Endothelial cell of umbilical vein (primary cell): Measurements from ENCODE around the gene B4GALT7. TPM values are rescaled to one million over a fixed set of nuclear protein-coding genes. Genes with fewer than 3 reads are reported as not detected.
"Not testable (repeated sequence)": the region's sequence is repeated elsewhere in the genome, so short reads cannot be mapped to it uniquely, and the experiment has no call there.

ENCODE experiments used
- BruUV-seq: library from RNA; stranded (reverse); fragments of 400-500 nt; replicated peaks from 2 replicates; lab custom pipeline; 2021; lab: Mats Ljungman, UMichigan
- CTCF ChIA-PET: fragments of 300-600, 350-600 bp; sonication (Branson Sonifier 250); formaldehyde crosslinking; loops from one replicate; lab custom pipeline; 2021; ENCODE audit warnings: antibody characterized with exemption, inconsistent platforms; lab: Charles Lee
- POLR2A ChIA-PET: fragments of 300-600, 350-600 bp; sonication (Branson Sonifier 250); formaldehyde crosslinking; loops from one replicate; lab custom pipeline; 2021; ENCODE audit warnings: antibody characterized with exemption, inconsistent platforms; lab: Charles Lee
- DNase-seq: peaks from one replicate; pipeline ENCODE4 v3.0.0-alpha.2; 2011; ENCODE audit warnings: low read depth, low spot score
- FAIRE-seq: peaks from 2 replicates; lab custom pipeline; 2011; peaks lifted over from hg19 to GRCh38; lab: Jason Lieb, UNC
- H2AFZ ChIP-seq: 2 replicates; pipeline ENCODE4 v1.6.0; 2012; ENCODE audit warnings: low read depth, low read length, control low read depth, inconsistent platforms
- H3K27ac ChIP-seq: 2 replicates; pipeline ENCODE4 v1.5.1; 2011; ENCODE audit warnings: low read depth, mild to moderate bottlenecking, control low read depth, low read length, moderate library complexity; ENCODE audit not compliant: insufficient read depth
- H3K27me3 ChIP-seq, 2 experiments: 2 replicates each; pipeline versions ENCODE4 v1.6.0 to v1.6.1; 2011; ENCODE audit warnings: low read length in 2 of 2, mixed read lengths in 1 of 2; ENCODE audit not compliant: control insufficient read depth in 2 of 2, insufficient read depth in 2 of 2
- H3K36me3 ChIP-seq, 2 experiments: 2 replicates in 1 of 2; 3 replicates in 1 of 2; pipeline ENCODE4 v1.5.1; 2011; ENCODE audit warnings: low read length in 2 of 2, mild to moderate bottlenecking in 1 of 2, moderate library complexity in 1 of 2; ENCODE audit not compliant: control insufficient read depth in 2 of 2, insufficient read depth in 2 of 2; ENCODE audit errors: extremely low read depth in 1 of 2
- H3K4me1 ChIP-seq: 3 replicates; pipeline ENCODE4 v1.5.1; 2011; ENCODE audit warnings: mild to moderate bottlenecking, low read length; ENCODE audit not compliant: control insufficient read depth, insufficient read depth; ENCODE audit errors: extremely low read depth
- H3K4me2 ChIP-seq: 2 replicates; pipeline ENCODE4 v1.6.1; 2011; ENCODE audit warnings: low read length, control low read depth, mixed read lengths; ENCODE audit not compliant: insufficient read depth
- H3K4me3 ChIP-seq, 3 experiments: fragments of 200-600 bp in 1 of 3; sonication (generic), shearing (Covaris generic) in 1 of 3; replicated peaks in 1 of 3; 2 replicates each; pipeline ENCODE4 v1.5.1; 2011 to 2016; ENCODE audit warnings: control low read depth in 3 of 3, low read length in 3 of 3, mild to moderate bottlenecking in 2 of 3, inconsistent platforms in 1 of 3, low read depth in 1 of 3, moderate library complexity in 1 of 3; ENCODE audit not compliant: insufficient read depth in 1 of 3
- H3K79me2 ChIP-seq: 2 replicates; pipeline ENCODE4 v1.6.0; 2012; ENCODE audit warnings: low read length, inconsistent platforms; ENCODE audit not compliant: control insufficient read depth, insufficient read depth
- H3K9ac ChIP-seq: replicated peaks from 2 replicates; pipeline ENCODE3; 2011; ENCODE audit warnings: low read length, control low read depth; ENCODE audit not compliant: insufficient read depth; ENCODE audit errors: extremely low read depth
- H3K9me1 ChIP-seq: replicated peaks from 3 replicates; pipeline ENCODE4 v1.6.0; 2011; ENCODE audit warnings: mild to moderate bottlenecking, low read length; ENCODE audit not compliant: control insufficient read depth, insufficient read depth; ENCODE audit errors: extremely low read depth
- H3K9me3 ChIP-seq: replicated peaks from 2 replicates; pipeline ENCODE4 v1.5.1; 2012; ENCODE audit warnings: low read length, inconsistent platforms; ENCODE audit not compliant: control insufficient read depth, insufficient read depth
- H4K20me1 ChIP-seq: replicated peaks from 2 replicates; pipeline ENCODE3; 2011; ENCODE audit warnings: mild to moderate bottlenecking, low read length; ENCODE audit not compliant: control insufficient read depth, insufficient read depth; ENCODE audit errors: extremely low read depth
- GATA2 ChIP-seq: IDR thresholded peaks from 2 replicates; pipeline ENCODE4 v1.7.0; 2011; ENCODE audit warnings: low read depth, mild to moderate bottlenecking, moderate library complexity, mixed read lengths, low read length; ENCODE audit not compliant: insufficient read length, insufficient read depth
- POLR2AphosphoS5 ChIP-seq: IDR thresholded peaks from 2 replicates; pipeline ENCODE4 v1.6.1; 2012; ENCODE audit warnings: low read depth, mild to moderate bottlenecking, control low read depth, low read length, moderate library complexity; ENCODE audit not compliant: insufficient read depth
- dilution Hi-C: fragments of 300-500 bp; cut with MboI; formaldehyde crosslinking; loops from one replicate; pipeline ENCODE4 v1.15.0; 2019; ENCODE audit warnings: low sequenced_read_pairs; ENCODE audit not compliant: extremely low pct_ligation_motif_present
- intact Hi-C: fragments of 100-400 bp; cut with micrococcal nuclease; formaldehyde crosslinking; loops from one replicate; pipeline ENCODE4 v1.10.0; 2022
- polyA plus RNA-seq, 4 experiments: library from polyadenylated mRNA; depleted of rRNA in 3 of 4; stranded (reverse) in 3 of 4; unstranded in 1 of 4; fragments of >200 nt; gene quantifications; 2 replicates each; pipeline versions ENCODE4 v1.2.1 to v1.2.3, GENCODE V29; 2011 to 2012; ENCODE audit warnings: missing spikeins in 1 of 4
- total RNA-seq: library from RNA; stranded (reverse); gene quantifications from 2 replicates; pipeline ENCODE4 v1.2.3, GENCODE V29; 2021

B4GALT7 gene
- total and polyA plus RNA-seq, 2 donors (not counting 3 experiments of a cell fraction or from before 2014, with no cell fraction given) = 35.1 to 78.9 TPM

DNA sequence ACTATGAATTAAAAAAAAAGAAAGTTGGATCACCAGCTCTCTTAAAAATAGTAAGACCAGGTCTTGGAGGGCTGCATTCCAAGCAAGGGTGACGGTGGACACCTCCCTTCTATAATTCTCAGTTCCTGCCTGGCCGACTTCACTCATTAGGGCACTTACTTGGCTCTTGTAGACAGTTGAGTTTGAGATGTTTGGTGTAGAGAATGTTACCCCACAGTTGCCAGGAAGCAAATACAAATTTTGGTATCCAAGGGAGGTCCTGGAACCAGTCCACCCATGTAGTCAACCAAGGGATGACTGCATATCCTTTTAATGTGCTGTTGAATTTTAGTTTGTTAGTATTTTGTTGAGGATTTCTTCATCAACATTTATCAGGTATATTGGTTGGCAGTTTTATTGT is 20.6 kb downstream of the B4GALT7 start:
- Histone ChIP-seq H3K9me1 (no peaks in the 10 kb centered on the region), H3K27me3 (no peaks in the 10 kb centered on the region), H3K79me2 (no peaks in the 10 kb centered on the region), H2AFZ (no peak overlapping the region), H3K27ac (no peak overlapping the region), H3K4me2 (no peak overlapping the region), H4K20me1 (no peaks in the 10 kb centered on the region), H3K4me3 (no peak overlapping the region), H3K9me3 (no peaks in the 10 kb centered on the region), H3K36me3 (peaks cover 0 to 3% of the 10 kb centered on the region in 2 experiments), H3K9ac (no peak overlapping the region), H3K4me1 (no peaks in the 10 kb centered on the region)
- no peak for TF ChIP-seq POLR2AphosphoS5
- TF ChIP-seq GATA2 = no peak
- ChIA-PET CTCF (no interaction called here), POLR2A (no interaction called here)
- intact Hi-C loops = no loop called here
- BruUV-seq = no TSS peak
- DNase-seq (no peak), FAIRE-seq (no peak)
- dilution Hi-C loops = no loop called here

DNA sequence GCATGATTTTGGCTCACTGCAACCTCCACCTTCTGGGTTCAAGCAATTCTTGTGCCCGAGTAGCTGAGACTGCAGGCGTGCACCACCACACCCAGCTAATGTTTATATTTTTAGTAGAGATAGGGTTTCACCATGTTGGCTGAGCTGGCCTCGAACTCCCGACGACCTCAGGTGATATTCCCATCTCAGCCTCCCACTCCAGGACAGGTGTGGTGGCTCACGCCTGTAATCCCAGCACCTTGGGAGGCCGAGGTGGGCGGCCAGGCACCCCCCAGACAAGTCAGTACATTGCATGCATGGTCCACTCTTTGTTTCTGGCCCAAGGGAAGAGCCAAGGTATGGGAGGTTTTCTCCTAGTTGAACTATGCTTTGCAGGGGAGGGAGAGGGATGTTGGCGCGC is 24.2 kb downstream of the B4GALT7 start:
- H3K36me3 ChIP-seq, H3K79me2 ChIP-seq, POLR2A ChIA-PET, BruUV-seq, H3K27me3 ChIP-seq, H3K4me2 ChIP-seq, dilution Hi-C loops, H3K4me1 ChIP-seq, CTCF ChIA-PET, intact Hi-C loops, H4K20me1 ChIP-seq, H3K9ac ChIP-seq, FAIRE-seq, H3K4me3 ChIP-seq, H3K9me1 ChIP-seq, H3K9me3 ChIP-seq, H3K27ac ChIP-seq, H2AFZ ChIP-seq, DNase-seq: not testable (repeated sequence)

DNA sequence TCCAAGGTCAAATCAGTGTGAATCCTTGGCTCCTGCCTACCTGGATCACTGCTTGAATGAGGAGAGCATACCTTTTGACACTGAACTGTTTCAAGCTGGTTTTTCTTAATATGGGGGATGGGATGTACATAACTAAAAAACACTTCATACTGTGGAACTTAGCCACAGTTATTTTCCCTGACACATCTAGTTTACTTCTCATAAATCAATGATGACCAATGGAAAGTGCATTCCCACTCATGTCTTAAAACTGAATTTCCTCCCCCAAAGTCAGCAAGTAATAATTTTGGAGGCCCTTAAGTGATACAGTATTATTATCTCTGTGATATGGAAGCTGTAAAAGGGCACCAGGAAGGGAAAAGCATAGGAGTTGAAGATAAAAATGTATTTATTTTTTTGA is 30.3 kb downstream of the B4GALT7 start:
- H3K79me2 ChIP-seq, H4K20me1 ChIP-seq, POLR2A ChIA-PET, H3K36me3 ChIP-seq, CTCF ChIA-PET, H3K27me3 ChIP-seq, H3K9ac ChIP-seq, H3K4me1 ChIP-seq, DNase-seq, H2AFZ ChIP-seq, dilution Hi-C loops, H3K9me1 ChIP-seq, H3K4me3 ChIP-seq, H3K4me2 ChIP-seq, FAIRE-seq, intact Hi-C loops, H3K9me3 ChIP-seq, BruUV-seq, H3K27ac ChIP-seq: not testable (repeated sequence)

DNA sequence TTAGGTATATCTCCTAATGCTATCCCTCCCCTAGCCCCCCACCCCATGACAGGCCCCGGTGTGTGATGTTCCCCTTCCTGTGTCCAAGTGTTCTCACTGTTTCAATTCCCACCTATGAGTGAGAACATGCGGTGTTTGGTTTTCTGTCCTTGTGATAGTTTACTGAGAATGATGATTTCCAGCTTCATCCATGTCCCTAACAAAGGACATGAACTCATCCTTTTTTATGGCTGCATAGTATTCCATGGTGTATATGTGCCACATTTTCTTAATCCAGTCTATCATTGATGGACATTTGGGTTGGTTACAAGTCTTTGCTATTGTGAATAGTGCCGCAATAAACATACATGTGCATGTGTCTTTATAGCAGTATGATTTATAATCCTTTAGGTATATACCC is 35.0 kb downstream of the B4GALT7 start:
- H4K20me1 ChIP-seq, H3K79me2 ChIP-seq, H3K4me3 ChIP-seq, H3K9me1 ChIP-seq, H3K9ac ChIP-seq, H3K27me3 ChIP-seq, dilution Hi-C loops, CTCF ChIA-PET, H3K27ac ChIP-seq, H3K9me3 ChIP-seq, H3K36me3 ChIP-seq, DNase-seq, BruUV-seq, H3K4me1 ChIP-seq, POLR2A ChIA-PET, H2AFZ ChIP-seq, intact Hi-C loops, FAIRE-seq, H3K4me2 ChIP-seq: not testable (repeated sequence)
